T follicular helper cell (primary cell): Measurements from ENCODE around the gene KIF26B.

Experiments used
- DNase-seq: peaks from one replicate; pipeline ENCODE4 v3.0.0-alpha.2; 2020; ENCODE audit warnings: low read depth

KIF26B gene

DNA sequence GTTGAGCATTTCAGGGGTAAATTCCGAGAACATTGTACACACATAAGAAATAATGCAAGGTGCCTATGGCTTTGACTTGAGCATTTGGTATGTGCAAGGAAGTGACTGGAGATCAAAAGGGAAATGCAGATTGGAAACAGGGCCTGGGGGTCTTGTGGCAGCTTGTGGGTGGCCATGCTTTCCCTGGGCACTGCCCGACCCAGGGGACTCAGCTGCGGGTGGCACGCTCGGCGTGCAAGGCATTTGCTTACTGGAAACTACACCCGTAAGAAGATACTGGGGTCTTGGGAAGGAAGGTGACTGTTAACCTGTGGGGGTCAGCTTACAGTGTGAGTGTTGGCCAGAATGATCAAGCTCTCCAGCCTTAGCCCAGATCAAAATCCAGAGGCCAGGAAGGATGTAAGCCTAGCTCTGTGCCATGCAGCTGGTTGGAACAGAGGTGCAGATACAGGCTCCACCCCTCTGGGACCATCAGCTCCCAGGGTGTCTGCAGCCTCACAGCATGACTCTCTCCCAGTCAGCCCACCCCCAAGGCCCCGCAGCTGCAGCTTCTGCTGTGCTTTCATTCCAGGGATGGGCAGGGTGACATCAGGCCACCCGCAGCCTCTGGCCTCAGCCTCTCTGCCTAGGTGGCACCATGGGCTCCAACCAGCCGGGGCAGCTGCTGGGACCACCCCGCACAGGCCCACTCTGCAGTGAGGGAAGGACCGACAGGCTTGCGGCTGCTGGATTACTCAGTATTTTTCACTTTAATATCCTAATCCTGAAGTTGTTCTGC, 55.1 kb downstream of the KIF26B start:
- DNase-seq: no peak

DNA sequence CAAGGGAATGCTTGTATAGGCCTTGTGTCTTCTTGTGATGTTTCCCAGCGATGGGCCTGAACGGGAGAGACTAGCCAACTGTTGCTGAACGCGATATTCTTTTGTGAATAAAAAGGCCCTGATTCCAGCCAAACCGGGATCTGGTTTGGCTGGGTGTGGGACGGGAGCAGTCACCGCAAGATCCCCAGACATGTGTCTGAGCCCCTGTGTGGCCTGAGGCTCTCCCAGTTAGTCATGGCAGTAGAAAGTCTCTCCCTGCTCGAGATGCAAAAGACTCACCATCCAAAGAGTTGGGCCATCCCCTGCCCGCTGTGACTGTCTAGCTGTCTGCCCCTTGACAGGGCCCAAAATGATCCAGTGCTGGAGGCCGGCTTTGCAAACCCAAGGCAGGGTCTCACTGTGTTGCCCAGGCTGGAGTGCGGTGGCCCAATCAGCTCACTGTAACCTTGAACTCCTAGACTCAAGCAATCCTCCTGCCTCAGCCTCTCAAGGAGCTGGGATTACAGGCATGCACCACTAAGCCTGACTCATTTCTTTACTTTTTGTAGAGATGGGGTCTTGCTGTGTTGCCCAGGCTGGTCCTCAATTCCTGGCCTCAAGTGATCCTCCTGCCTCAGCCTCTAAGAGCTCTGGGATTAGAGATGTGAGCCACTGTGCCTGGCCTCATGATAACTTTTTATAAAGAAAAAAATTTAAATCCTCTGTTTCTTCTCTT, 56.4 kb downstream of the KIF26B start:
- no peak for DNase-seq

DNA sequence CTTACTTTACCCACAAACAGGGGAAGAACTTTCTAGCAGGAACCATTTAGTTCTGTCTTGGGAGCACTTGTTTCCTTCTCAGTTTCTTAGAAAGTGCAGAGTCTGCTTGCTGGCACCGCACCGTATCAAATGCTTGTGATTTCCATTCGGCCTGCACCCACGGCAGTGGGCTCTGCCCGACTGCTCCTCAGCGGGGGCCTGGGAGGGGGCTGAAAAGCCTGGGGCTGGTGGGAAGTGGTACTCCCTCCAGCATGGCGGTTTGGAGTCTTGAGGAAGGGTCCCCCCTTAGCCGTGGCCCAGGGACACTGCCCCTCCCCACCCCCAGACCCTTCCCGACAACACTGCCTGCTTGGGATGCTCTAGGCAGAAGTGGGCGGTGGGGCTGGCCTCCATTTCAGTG, 57.0 kb downstream of the KIF26B start:
- no peak for DNase-seq

DNA sequence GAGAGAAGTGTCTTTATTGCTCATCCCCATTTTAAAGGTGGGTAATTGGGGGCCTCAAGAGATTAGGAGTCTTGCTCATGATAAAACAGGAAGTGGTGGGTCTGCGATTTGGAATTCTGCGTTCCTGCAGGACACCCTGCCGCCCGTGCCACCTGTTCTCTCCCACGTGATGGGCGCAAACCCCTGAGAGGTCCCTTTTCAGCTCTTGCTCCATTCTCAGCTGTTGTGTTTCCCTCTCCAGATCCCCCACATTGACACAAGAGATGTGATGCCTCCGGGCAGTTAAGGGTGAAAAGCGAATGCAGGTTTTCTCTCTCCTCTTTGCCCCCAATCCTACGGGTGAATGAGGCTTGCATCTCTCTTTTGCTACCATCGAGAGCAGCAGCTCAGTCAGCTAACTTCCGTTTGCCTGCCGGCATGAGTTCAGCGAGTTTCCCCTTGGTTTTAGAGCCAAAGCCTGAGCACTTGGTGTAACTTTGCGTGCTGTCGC, 57.5 kb downstream of the KIF26B start:
- DNase-seq: no peak

DNA sequence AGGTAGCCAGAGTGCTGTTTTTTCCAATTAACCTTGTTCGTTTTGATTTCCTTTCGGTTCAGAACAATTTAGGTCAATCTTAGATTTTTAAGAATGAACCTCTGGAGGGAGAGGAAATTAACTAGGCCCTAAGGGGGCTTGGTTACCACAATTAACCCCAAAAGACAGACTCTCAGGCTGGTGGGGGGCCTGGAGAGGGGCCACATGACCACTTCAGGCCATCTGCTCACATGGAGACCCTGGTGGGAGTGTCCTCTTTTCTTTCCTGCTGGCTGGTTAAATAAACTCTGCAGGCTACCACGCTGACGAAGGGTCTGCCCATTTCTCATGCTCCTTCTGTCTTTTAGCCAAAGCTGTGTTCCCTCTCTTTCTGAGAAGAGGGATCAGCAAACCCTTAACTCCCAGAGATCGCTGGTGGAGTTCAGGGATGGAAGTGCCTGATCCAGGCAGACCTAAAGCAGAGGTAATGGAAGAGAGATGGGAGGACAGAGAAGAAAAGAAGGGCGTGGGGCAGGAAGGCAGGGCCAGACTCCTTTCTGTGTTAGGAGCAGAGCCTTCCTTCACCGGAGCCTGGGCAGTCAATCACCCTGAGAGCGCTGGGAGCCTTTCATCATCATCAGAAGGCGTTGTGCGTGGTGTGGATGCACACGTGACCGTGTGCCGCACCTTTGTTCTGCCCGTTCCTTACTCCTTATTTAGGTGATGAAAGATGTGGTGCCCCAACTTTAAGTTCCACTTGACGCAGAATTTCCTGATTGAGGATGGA, 58.5 kb downstream of the KIF26B start:
- no peak for DNase-seq

DNA sequence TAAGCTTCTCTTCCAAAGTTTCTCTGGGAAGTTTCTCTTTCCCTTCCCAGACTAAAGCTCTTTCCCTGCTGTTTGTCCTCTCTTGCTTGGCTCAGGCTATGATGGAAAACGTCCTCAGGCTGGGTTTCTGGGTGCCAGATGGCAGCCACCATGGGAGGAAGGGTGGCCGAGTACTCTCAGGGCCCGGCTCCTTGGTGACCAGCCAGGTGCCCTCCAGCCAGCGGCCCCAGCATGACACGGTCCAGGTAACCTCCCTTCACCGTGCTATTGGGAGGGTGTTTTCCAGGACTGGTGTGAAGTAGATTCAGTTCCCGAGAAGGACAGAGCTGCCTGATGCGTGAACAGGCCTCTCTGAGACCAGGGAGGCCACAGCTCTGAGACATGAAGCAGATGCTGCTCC, 60.3 kb downstream of the KIF26B start:
- DNase-seq: no peak

DNA sequence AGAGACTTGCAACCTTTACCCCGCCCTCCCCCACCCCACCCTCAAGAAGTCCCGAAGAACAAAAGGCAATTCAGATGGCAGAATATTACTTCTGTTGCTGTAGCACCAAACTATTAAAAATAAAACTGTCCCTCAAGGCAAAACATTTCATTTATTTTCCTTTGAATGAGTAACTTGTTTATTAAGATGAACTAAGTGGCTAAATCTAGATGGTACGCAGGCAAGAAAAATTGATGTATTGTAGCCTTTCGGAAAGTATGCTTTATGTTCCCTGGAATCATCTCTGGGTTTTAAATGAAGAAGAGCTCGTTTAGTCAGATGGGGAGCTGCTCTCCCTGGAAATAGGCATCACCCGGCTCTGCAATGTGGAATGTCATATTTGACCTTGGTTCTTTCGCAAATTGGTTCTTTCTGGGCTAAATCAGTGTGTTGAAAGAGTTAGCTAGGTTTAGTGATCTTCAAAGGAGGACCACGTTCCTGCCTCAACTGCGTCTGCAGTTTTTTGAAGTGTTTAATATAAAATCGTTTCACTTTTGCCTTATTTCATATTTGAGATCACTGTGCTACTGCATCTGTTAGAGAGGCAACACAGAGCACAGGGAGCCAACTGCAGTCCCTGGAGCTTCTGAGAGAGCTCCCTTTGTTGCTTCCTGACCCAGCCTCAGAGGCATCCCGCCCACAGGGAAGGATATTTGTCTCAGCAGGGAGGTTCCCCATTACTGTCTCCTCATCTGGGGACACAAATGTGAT, 61.8 kb downstream of the KIF26B start:
- DNase-seq: no peak

DNA sequence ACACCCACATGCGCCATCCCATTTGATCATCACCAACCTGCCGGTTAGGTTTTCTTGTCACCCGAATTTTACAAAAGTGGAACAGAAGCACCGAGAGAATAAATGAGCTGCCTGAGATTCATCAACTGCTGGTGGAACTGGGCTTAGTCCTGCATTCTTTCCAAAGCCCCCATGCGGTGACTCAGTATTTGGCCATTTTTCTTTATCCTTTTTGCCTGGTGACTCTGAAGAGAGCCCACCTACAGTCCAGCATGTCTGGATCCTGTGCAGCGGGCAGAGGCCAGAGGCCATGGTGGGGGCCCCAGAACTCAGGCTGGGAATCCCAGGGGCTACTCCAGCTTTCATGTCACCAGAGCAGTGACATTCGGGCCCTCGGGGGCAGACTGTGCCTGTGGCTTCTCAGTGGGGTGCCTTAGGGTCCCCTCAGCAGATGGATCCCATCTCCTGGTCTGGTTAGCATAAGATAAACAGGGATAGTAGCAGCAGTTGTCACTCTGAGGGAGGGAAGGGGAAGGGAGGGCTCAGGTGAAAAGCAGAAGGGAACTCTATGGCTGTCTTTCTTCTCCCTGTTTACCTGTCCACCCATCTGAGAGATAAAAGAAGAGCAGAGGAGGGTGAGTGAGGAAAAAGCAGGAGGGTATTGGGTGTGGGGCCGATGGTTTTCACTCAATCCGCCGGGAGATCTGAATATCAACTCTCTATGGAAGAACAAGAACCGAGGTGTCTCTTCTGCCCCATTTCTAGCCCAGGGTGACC, 63.2 kb downstream of the KIF26B start:
- no peak for DNase-seq

DNA sequence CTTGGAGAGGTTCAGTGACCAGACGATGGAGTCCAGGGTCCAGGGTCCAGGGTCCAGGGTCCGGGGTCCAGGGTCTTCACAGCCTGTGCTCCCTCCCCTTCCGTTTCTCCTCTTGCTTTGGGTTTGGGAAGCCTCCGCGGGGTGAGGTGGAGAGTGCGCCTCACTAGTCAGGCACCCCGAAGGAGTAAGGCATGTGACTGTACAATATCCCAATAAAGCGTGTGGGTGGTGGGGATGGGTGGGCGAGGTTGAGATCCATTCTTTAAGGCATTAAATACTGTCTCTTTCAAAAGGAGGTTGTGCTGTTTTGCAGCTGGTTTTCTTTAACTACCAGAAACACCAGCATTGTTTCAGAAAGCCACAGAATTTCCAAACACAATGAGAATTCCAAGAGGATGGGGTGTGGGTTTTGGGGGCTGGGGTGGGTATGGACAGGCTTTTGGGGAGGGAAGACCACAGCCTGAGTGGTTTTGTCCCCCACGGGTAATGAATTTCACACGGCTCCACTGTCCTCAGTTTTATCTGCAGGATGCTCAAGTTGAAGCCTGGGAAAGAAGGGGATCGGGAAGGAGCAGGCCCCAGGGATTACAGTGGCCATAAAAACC, 65.7 kb downstream of the KIF26B start:
- no peak for DNase-seq

DNA sequence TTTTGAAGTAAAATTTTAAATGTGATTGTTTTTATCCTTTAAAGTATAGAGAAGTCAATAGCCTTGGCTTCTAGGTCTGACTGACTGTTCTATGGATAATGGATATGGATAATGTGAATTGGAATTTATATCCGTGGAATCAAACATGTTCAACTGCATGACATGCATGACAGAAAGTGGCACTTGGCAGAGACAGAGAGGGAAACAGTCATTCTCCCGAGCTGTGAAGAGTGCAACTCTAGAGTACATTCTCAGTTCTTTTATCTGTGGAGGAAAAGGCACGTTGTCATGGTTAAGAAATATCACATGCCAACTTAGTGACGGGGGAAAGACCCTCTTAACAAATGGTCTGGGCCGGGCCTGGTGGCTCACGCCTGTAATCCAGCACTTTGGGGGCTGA, 67.0 kb downstream of the KIF26B start:
- no peak for DNase-seq

DNA sequence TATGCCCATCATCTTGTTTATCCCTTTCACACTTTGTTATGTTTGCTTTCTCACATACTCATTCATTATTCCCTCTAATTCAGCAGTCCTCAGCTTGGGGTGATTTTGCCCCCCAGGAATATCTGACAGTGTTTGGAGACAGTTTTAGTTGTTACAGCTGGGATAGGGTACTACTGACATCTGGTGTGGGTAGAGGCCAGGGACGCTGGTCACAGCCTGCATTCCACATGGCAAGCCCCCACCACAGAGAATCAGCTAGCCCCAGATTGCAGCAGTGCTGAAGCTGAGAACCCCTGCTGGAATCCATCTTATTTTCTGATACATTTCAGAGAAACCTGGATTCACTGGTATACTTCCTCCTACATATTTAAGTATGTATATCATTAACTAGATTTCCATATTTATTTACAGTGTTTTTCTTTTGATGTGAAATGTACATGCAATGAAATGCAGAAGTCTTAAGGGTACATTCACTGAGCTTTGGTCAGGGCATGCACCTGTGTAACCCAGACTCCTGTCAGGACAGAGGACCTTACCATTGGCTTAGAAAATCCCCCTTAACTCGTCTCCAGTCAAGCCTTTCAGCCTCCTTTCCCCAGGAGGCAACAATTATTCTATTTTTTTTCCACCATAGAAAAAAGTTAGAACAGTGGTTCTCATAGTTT, 68.3 kb downstream of the KIF26B start:
- DNase-seq: no peak

DNA sequence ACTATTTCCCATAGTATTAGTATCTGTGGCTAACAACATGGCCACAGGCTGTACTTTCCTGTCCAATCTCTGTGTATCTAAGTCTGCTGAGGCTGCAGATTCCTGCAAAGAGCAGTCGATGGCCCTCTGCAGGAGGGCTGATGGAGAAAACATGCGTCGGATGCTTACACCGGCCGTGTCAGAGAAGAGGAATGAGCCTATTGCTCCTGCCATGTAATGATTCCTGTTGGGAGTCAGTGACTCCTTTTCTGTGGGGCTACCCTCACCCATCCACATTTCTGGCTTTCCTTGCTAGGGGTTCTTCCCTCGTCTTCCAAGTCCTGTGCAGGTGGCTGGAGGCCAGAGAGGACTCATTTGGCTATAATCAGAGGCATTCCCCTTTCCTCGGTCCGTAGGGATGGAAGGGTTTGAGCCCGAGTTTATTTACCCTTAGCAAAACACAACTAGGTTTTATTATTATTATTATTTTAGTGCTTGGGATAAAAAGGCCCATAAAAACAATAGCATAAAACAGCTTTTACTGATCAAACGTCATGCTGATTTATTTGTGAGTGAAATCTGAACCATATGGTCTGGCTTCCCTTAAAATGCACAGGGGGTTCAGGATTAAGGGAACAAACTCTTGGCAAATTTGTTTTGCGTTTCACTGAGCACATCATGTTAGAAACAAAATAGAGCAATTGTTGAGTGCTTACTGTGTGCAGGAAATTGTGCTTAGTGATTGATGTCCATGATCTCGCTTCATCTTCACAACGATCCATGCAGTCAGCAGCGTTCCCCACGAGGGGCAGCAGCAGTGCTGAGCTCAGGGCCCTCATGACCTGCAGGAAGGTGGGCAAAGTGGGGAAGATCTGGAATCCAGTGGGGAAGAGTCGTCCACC, 70.8 kb downstream of the KIF26B start:
- DNase-seq: no peak

DNA sequence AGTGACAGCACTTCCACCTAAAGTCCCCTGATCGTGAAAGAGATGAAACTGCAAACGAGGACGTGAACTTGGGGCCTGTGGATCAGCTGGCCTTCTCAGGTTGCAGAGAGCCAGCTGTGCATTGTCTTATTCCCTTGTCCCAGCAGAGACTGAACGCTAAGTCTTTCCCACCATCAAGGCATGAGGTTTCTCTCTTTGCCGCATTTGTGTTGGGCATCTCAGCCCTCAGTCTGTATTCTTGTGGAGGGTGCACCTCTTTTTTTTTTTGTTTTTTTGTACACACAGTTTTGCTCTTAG, 71.4 kb downstream of the KIF26B start:
- DNase-seq: no peak

DNA sequence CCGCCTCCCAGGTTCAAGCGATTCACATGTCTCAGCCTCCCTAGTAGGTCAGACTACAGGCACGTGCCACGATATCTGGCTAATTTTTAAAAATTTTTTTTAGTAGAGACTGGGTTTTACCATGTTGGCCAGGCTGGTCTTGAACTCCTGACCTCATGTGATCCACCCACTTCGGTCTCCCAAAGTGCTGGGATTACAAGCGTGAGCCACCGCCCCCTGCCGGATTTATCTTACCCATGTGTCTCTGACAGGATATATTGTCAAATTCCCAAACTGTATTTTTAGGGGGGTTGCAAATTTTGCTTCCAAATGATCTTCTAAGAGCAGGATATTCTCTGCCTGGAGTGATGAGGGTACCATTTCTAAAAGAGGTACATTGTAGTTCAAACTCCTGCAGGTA, 74.3 kb downstream of the KIF26B start:
- DNase-seq: no peak

DNA sequence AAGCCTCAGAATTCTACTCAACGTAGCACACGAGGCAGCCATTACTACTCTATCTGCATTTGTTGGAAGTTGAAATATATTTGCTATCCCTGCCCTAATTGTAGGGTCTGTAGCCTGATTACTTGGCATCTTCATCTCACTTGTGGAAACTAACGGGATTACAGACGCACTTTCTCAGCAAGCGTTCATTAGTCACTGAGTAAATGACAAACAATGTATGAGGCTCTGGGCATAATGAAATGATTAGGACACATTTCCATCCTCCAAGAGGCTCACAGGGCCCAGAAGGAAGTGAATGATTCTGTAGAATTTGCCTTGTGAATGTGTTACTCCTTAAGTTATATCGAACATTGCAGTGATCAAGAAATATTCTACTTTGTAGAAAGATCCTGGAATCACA, 78.1 kb downstream of the KIF26B start:
- DNase-seq: no peak

DNA sequence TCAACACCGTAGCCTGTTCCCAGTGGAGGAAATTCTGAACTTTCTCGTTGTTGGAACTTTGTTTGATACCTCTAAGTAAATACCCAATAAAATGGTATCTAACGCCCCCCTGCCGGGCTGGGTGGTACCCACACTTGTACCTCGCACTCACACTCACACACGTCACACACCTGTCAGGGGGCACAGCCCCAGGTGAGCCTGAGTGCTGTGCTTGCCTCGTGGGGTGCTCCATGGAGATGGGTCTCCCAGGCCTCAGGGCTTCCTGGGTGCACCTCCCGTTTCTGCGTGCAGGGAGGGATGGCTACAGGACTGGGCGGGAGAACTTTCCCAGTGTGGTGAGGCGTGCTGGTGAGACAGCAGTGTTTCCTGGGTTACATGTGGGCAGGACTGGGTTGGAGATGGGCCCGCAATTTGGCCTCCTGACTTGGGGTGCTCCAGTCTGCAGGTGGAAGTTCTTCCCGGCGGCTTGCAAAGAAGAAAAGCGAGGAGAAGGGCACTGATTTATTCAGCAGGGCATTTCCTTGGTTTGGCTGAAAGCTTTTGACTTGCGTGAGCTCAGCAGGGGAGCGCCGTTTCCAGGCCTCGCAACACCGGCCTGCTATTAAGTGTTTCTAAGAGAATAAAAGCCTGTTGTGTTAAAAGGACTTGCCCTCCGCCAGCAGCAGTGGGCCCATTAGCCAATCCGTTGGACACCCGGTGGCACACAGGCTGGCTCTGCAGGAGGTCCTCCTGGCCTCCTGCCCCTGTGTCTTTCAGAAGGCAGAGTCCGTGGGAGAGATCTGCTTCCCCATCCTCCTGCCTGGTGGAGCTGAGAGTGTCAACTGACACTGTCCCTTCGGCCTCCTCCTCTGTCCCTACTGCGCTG, 79.7 kb downstream of the KIF26B start:
- no peak for DNase-seq

DNA sequence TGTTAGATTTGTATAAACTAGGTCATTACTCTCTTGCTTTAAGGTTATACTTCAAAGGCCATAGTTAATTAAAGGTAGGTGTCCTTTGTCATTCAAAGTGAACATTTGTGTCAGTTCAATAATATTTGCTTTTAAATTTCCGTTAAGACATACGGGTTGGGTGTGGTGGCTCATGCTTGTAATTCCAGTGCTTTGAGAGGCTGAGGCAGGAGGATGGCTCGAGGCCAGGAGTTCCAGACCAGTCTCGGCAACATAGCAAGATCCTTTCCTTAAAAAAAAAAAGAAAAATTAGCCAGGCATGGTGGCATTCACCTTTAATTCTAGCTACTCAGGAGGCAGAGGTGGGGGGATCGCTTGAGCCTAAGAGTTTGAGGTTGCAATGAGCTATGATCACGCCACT, 80.4 kb downstream of the KIF26B start:
- no peak for DNase-seq

DNA sequence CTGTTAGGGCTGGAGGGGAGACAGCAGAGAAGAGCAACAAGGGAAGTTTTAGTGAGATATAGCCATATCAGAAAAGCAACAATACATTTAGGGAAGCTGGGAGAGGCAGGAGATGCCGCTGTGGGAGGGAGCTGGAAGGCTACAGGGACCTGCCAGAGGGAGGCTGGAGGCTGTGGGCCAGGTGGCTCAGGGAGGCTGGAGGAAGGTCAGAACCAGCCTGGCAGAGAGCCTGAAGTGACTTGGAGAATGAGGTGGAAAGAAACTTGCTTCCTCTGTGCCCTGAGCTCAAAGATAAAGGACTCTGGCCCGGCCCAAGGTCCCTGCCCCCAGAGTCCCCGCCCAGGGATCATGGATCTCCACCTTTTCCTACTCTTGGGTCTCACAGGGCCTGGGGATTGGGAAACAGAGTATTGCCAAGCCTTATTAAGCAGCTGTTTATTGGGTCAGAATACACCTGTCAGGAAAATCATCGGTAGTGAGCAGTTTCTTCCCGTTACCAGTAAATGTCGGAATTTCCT, 85.9 kb downstream of the KIF26B start:
- DNase-seq: no peak
